Pancreas (tissue), 10 donors: ENCODE data around the gene SAMD14. TPM values are rescaled to one million over a fixed set of nuclear protein-coding genes. Genes with fewer than 3 reads are reported as not detected.

Experiments used
- ATAC-seq, 4 donors: fragments of 200-7000 bp; cut with Tn5 transposase; one replicate each; pipeline versions ENCODE4 v1.8.0 to v1.9.1; 2020; ENCODE audit warnings: mild to moderate bottlenecking in 4 of 4, moderate library complexity in 4 of 4
- DNase-seq, 6 donors: peaks; one replicate each; pipeline ENCODE4 v3.0.0-alpha.2; 2020
- FAIRE-seq: peaks from 2 replicates; lab custom pipeline; 2012; peaks lifted over from hg19 to GRCh38; lab: Jason Lieb, UNC
- H3K27ac ChIP-seq, 4 donors: fragments of 200-600 bp; sonication (generic); 1 replicate in 3 of 4; 2 replicates in 1 of 4; pipeline versions ENCODE4 v1.5.0 to v1.8.0; 2020
- H3K27me3 ChIP-seq, 4 donors: fragments of 200-600 bp; one replicate each; pipeline ENCODE4 v1.8.0; 2021
- H3K36me3 ChIP-seq, 3 donors: fragments of 200-600 bp; sonication (generic) in 1 of 3; one replicate each; pipeline versions ENCODE4 v1.5.0 to v1.8.0; 2020 to 2021
- H3K4me1 ChIP-seq, 3 donors: fragments of 200-600 bp; one replicate each; pipeline ENCODE4 v1.8.0; 2021
- H3K4me3 ChIP-seq, 4 donors: fragments of 200-600 bp; sonication (generic) in 2 of 4; one replicate each; pipeline versions ENCODE4 v1.5.0 to v1.8.0; 2020 to 2021
- H3K9me3 ChIP-seq, 4 donors: fragments of 200-600 bp; one replicate each; pipeline ENCODE4 v1.8.0; 2021
- WGBS, 2 donors: extraction: QIAGEN DNeasy Blood & Tissue Kit; methylation state at CpG; one replicate each; pipeline ENCODE4 v1.1.7; 2013; 5-methylcytosine and 5-hydroxymethylcytosine counted together
- intact Hi-C, 3 donors: fragments of 100-400 bp; cut with DNase I; formaldehyde crosslinking; loops; one replicate each; pipeline versions ENCODE4 v1.11.1 to v1.14.2; 2022
- polyA plus RNA-seq, 2 donors: library from polyadenylated mRNA; stranded (reverse); fragments of 200-250 nt; gene quantifications; one replicate each; pipeline ENCODE4 v1.2.3, GENCODE V29; 2013
- total RNA-seq, 6 donors: library from RNA; stranded (reverse); fragmentation: NEBNext Ultra II Directional in 4 of 6; extraction: Animal tissue kit (Norgen Biotek cat#: 25700) in 4 of 6; gene quantifications; one replicate each; pipeline versions ENCODE4 v1.2.1 to v1.2.4, GENCODE V29; 2021 to 2023
- TF ChIP-seq, protein P1 (sequence below), 4 donors: fragments of 200-600 bp; sonication (generic) in 3 of 4; IDR thresholded peaks; one replicate each; pipeline versions ENCODE4 v1.5.0 to v1.8.0; 2021; ENCODE audit warnings: antibody characterized with exemption in 4 of 4
- donor health status: healthy with polysubstance abuse.
- donor health status: DM: no; HTN: no; CAD: no; lungs with moderate emphysema.
- donor health status: DM: no; HTN: no; CAD: no.
- donor health status: control.
- donor health status: control.
- donor health status: Bipolar disorder and iron deficiency.
- donor health status: DM: yes; HTN: yes; CAD: no.
- donor health status: DM: no; HTN: no; CAD: no.
- donor health status: DM: no; HTN: no; CAD: no.
- donor health status: DM: yes; HTN: yes; CAD: no.

The SAMD14 gene
- total and polyA plus RNA-seq, 8 donors = 0.09 to 1.3 (median 0.61) TPM

DNA sequence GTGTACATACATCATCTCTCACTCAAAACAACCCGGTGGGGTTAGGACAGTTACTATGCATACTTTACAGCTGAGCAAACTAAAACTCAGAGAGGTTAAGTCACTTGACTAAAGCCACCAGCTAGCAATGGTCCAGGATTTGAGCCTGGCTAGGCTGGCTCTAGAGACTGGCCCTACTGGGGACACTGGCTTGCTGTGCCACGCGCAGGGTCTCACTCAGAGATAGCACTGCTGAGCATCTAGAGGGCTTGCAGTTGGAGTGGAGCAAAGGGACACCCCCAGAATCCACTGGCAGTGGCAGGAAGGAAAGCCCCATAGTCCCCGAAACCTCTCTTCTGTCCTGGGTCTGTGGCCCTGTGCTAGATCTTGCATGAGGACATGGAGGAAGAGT lies 11.1 kb downstream of the SAMD14 start:
- DNase-seq = no peak
- H3K9me3 ChIP-seq = no peaks in the 10 kb centered on the region
- FAIRE-seq = no peak
- no peak for ATAC-seq
- no peaks in the 10 kb centered on the region for H3K36me3 ChIP-seq
- peaks cover 0 to 6% (median 0%) of the 10 kb centered on the region in 3 donors for H3K4me1 ChIP-seq
- TF ChIP-seq, protein P1, sequence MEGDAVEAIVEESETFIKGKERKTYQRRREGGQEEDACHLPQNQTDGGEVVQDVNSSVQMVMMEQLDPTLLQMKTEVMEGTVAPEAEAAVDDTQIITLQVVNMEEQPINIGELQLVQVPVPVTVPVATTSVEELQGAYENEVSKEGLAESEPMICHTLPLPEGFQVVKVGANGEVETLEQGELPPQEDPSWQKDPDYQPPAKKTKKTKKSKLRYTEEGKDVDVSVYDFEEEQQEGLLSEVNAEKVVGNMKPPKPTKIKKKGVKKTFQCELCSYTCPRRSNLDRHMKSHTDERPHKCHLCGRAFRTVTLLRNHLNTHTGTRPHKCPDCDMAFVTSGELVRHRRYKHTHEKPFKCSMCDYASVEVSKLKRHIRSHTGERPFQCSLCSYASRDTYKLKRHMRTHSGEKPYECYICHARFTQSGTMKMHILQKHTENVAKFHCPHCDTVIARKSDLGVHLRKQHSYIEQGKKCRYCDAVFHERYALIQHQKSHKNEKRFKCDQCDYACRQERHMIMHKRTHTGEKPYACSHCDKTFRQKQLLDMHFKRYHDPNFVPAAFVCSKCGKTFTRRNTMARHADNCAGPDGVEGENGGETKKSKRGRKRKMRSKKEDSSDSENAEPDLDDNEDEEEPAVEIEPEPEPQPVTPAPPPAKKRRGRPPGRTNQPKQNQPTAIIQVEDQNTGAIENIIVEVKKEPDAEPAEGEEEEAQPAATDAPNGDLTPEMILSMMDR (IDR thresholded peaks at IDR 0.05) = no peak
- intact Hi-C loops = no loop called here
- 72 to 74% methylated on average over 4 of the region's 4 CpGs for WGBS, 2 donors
- H3K27me3 ChIP-seq = no peaks in the 10 kb centered on the region
- no peak overlapping the region for H3K4me3 ChIP-seq
- no peak overlapping the region for H3K27ac ChIP-seq

DNA sequence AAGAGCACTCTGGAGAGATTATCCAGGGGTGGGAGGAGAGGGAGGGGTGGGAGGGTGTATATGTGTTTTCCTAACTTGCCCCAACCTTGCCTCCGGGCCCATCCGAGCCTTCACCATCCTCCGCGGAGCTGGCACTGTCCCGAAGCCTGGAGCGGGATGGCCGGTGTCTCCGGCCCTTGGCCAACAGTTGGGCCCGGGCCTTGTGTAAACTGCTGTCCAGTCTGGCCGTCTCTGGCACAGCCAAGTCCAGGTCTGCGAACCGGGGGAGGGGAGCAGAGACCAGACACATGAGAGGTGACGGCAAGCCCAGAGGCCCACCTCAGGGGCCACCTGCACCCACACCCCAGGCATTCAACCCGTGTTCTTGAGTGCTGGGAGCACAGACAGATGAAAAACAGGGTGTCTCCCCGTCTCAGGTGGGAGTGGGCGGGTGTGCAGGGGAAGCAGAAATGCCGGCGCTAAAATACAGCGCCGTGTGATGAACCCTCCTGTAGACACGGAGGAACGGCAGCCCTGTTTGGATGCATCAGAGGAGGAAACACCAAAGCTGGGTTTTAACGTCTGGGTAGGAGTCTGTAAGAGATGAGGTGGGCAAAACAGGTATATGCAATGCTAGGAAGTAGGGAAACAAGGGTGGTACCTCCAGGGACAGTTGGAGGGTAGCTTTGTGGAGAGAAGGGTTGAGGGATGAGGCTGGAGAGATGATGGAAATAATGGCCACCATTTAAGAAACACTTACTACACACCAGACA lies 11.7 kb downstream of the SAMD14 start:
- Histone ChIP-seq H3K27me3 (no peaks in the 10 kb centered on the region), H3K9me3 (no peaks in the 10 kb centered on the region), H3K4me1 (peaks cover 0 to 6% (median 0%) of the 10 kb centered on the region in 3 donors), H3K36me3 (no peaks in the 10 kb centered on the region), H3K27ac (no peak overlapping the region), H3K4me3 (no peak overlapping the region)
- no peak for FAIRE-seq
- peak in 1 of 4 donors; percentile 3 for ATAC-seq
- intact Hi-C loops = no loop called here
- TF ChIP-seq, protein P1 (IDR thresholded peaks at IDR 0.05) = no peak
- 55 to 63% methylated on average over 22 to 23 of the region's 23 CpGs for WGBS, 2 donors
- peak in 1 of 6 donors; percentile 62 for DNase-seq

DNA sequence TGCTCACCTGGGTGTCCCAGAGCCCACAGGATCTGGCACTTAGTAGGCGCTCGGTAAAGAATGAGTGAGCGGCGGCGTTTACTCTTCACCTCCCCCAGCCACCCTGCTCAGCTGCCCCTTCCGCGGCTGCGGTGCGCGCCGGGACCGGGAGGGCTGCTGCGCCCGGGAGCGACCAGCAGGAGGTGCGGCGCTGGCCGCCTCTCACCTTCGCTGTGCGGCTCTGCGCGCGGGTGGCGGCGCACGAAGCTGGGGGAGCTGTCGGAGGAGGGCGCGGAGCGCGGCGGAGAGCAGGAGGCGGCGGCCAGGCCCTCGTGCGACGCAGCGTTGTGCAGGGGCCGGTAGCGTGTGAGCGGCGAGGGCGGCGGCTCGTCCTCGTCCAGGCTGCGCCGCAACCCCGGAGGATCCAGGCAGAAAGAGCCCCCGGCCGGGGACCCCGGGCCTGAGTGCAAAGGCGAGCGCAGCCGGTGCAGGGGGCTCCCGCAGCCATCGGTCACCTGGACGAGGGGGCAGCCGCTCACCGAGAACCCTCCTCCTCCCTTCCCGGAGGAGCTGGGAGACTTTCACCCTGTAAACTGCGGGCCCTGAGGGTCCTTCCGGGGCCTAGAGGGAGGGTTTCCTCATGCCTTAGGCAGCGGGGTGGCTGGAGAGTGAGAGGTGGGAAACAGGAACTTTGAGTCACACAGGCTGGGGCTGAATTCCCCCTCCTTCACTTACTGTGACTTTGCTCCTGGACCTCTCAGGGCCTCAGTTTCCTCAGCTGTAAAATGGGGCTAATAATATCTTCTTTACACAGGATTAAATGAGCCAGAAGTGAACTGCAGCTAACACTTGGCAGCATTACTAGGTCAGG lies 12.5 kb downstream of the SAMD14 start:
- no peaks in the 10 kb centered on the region for H3K36me3 ChIP-seq
- FAIRE-seq (no peak), ATAC-seq (peak; percentile 72 to 89 (median 86)), DNase-seq (peak in 4 of 6 donors; percentile 63 to 87 (median 72))
- no peaks in the 10 kb centered on the region for H3K9me3 ChIP-seq
- H3K4me3 ChIP-seq = no peak overlapping the region
- H3K4me1 ChIP-seq = peaks cover 0 to 6% (median 2%) of the 10 kb centered on the region in 3 donors
- 15 to 16% methylated on average over 54 to 64 of the region's 64 CpGs for WGBS, 2 donors
- no peak overlapping the region for H3K27ac ChIP-seq
- H3K27me3 ChIP-seq = no peaks in the 10 kb centered on the region
- intact Hi-C loops = no loop called here
- TF ChIP-seq, protein P1 (IDR thresholded peaks at IDR 0.05) = peak; percentile 45 to 63 (median 59)

DNA sequence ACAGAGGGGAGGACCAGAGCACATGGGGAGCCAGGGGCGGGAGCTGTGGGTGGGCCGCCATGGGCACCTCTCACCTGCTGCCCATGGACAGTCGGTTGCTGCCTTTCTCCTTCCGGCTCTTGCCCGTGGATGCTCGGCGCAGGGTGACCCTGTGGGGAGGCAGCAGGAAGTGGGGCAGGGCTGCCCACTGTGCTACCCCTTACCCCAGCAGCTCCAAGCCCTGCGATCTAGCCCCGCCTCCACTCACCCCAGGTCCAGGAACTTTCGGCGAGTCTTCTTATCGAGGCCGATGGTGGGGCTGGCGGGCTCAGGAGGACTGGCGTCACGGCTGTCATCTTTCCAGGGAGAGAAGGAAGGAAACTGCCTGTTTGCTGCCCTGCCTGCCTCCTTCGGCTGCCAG lies 14.2 kb downstream of the SAMD14 start:
- ATAC-seq (no peak), FAIRE-seq (no peak), DNase-seq (peak in 2 of 6 donors; percentile 52 to 70)
- Histone ChIP-seq H3K36me3 (no peaks in the 10 kb centered on the region), H3K9me3 (no peaks in the 10 kb centered on the region), H3K4me3 (no peak overlapping the region), H3K4me1 (peaks cover 5 to 18% (median 18%) of the 10 kb centered on the region in 3 donors), H3K27me3 (no peaks in the 10 kb centered on the region), H3K27ac (no peak overlapping the region)
- WGBS, 2 donors = 51 to 75% methylated on average over 9 to 17 of the region's 17 CpGs
- intact Hi-C loops = no loop called here
- TF ChIP-seq, protein P1 (IDR thresholded peaks at IDR 0.05) = no peak
